HG03432 (cell line): ENCODE results near the gene RPS6KA5.
"Not testable (repeated sequence)": the region's sequence is repeated elsewhere in the genome, so short reads cannot be mapped to it uniquely, and the experiment has no call there.

Experiments used
- ATAC-seq: cut with Tn5 transposase; IDR thresholded peaks from one replicate; pipeline ENCODE4 v1.9.1; 2021; ENCODE audit warnings: mild to moderate bottlenecking, moderate library complexity; ENCODE audit not compliant: unreplicated experiment

RPS6KA5 gene

GRCh38 chr14:90943367-90943766 lies 117.1 kb downstream of the RPS6KA5 start:
- no peak for ATAC-seq

- ATAC-seq: no peak
Observed at GRCh38 chr14:90942511-90942910, 117.9 kb downstream of the RPS6KA5 start.

GRCh38 chr14:90941706-90942105 lies 118.7 kb downstream of the RPS6KA5 start:
- no peak for ATAC-seq

GRCh38 chr14:90940318-90940962 lies 120.0 kb downstream of the RPS6KA5 start:
- ATAC-seq: no peak

GRCh38 chr14:90939252-90939795 lies 121.1 kb downstream of the RPS6KA5 start:
- not testable (repeated sequence) for ATAC-seq

- ATAC-seq: no peak
Observed at GRCh38 chr14:90938615-90939014, 121.8 kb downstream of the RPS6KA5 start.

GRCh38 chr14:90936757-90937440 lies 123.5 kb downstream of the RPS6KA5 start:
- no peak for ATAC-seq

GRCh38 chr14:90924621-90925340 lies 135.7 kb downstream of the RPS6KA5 start:
- no peak for ATAC-seq

- ATAC-seq: no peak
Observed at GRCh38 chr14:90922141-90922540, 138.3 kb downstream of the RPS6KA5 start.

- no peak for ATAC-seq
Observed at GRCh38 chr14:90911121-90911520, 149.3 kb downstream of the RPS6KA5 start.

GRCh38 chr14:90907178-90907577 lies 153.3 kb downstream of the RPS6KA5 start:
- no peak for ATAC-seq

GRCh38 chr14:90905531-90905930 lies 154.9 kb downstream of the RPS6KA5 start:
- peak; percentile 95 for ATAC-seq

- no peak for ATAC-seq
Observed at GRCh38 chr14:90903101-90903500, 157.3 kb downstream of the RPS6KA5 start.

GRCh38 chr14:90900476-90901083 lies 159.9 kb downstream of the RPS6KA5 start:
- no peak for ATAC-seq

GRCh38 chr14:90897022-90897421 lies 163.4 kb downstream of the RPS6KA5 start:
- no peak for ATAC-seq

GRCh38 chr14:90894241-90894640 lies 166.2 kb downstream of the RPS6KA5 start:
- no peak for ATAC-seq

GRCh38 chr14:90893510-90893909 lies 166.9 kb downstream of the RPS6KA5 start:
- no peak for ATAC-seq

- no peak for ATAC-seq
Observed at GRCh38 chr14:90892970-90893369, 167.5 kb downstream of the RPS6KA5 start.

- ATAC-seq: no peak
Observed at GRCh38 chr14:90891326-90891725, 169.1 kb downstream of the RPS6KA5 start.

GRCh38 chr14:90890322-90891020 lies 170.0 kb downstream of the RPS6KA5 start:
- no peak for ATAC-seq
